Measurements from ENCODE around the gene NCK2.

The NCK2 gene

GRCh38 chr2:105734762-105735538, 9.8 kb upstream of the NCK2 start:
- no peak for DNase-seq (ENCODE audit: low read depth, low spot score)

- DNase-seq (ENCODE audit: low read depth, low spot score) = no peak
These were observed 8.6 kb upstream of the NCK2 start for GRCh38 chr2:105736145-105736544.

- no peak for DNase-seq (ENCODE audit: low read depth, low spot score)
These were observed 6.6 kb upstream of the NCK2 start for GRCh38 chr2:105737980-105738657.

GRCh38 chr2:105738658-105739241, 6.0 kb upstream of the NCK2 start:
- no peak for DNase-seq (ENCODE audit: low read depth, low spot score)

GRCh38 chr2:105739426-105739825, 5.3 kb upstream of the NCK2 start:
- no peak for DNase-seq (ENCODE audit: low read depth, low spot score)

- DNase-seq (ENCODE audit: low read depth, low spot score) = no peak
These were observed 4.7 kb upstream of the NCK2 start for GRCh38 chr2:105739944-105740530.

GRCh38 chr2:105741174-105741573, 3.5 kb upstream of the NCK2 start:
- no peak for DNase-seq (ENCODE audit: low read depth, low spot score)

GRCh38 chr2:105741617-105742016, 3.1 kb upstream of the NCK2 start:
- no peak for DNase-seq (ENCODE audit: low read depth, low spot score)

GRCh38 chr2:105744091-105744908, 412 bp upstream of the NCK2 start:
- DNase-seq (ENCODE audit: low read depth, low spot score) = no peak

- DNase-seq (ENCODE audit: low read depth, low spot score) = peak; percentile 86
These were observed 1.7 kb downstream of the NCK2 start for GRCh38 chr2:105746177-105747080.

- DNase-seq (ENCODE audit: low read depth, low spot score) = no peak
These were observed 2.7 kb downstream of the NCK2 start for GRCh38 chr2:105747254-105747894.

- DNase-seq (ENCODE audit: low read depth, low spot score) = no peak
These were observed 3.3 kb downstream of the NCK2 start for GRCh38 chr2:105747991-105748390.

- no peak for DNase-seq (ENCODE audit: low read depth, low spot score)
These were observed 3.9 kb downstream of the NCK2 start for GRCh38 chr2:105748566-105748965.

GRCh38 chr2:105749583-105750400, 5.1 kb downstream of the NCK2 start:
- DNase-seq (ENCODE audit: low read depth, low spot score) = no peak

- no peak for DNase-seq (ENCODE audit: low read depth, low spot score)
These were observed 6.0 kb downstream of the NCK2 start for GRCh38 chr2:105750735-105751134.

- DNase-seq (ENCODE audit: low read depth, low spot score) = no peak
These were observed 6.6 kb downstream of the NCK2 start for GRCh38 chr2:105751272-105751671.

GRCh38 chr2:105752691-105753358, 8.1 kb downstream of the NCK2 start:
- no peak for DNase-seq (ENCODE audit: low read depth, low spot score)

GRCh38 chr2:105753380-105753779, 8.7 kb downstream of the NCK2 start:
- no peak for DNase-seq (ENCODE audit: low read depth, low spot score)

- no peak for DNase-seq (ENCODE audit: low read depth, low spot score)
These were observed 9.3 kb downstream of the NCK2 start for GRCh38 chr2:105754011-105754410.

Data from activated naive CD8-positive, alpha-beta T cell treated with anti-CD3 and anti-CD28 coated beads, Interleukin-2, amount 50 U/mL, for 16 hours (primary cell).